IPS DF 19.7 (cell line): ENCODE data around the gene RNF227.

Experiments
- DNase-seq: peaks from one replicate; pipeline ENCODE4 v3.0.0-alpha.2; 2013; ENCODE audit warnings: low read depth, low spot score

Gene RNF227

DNA sequence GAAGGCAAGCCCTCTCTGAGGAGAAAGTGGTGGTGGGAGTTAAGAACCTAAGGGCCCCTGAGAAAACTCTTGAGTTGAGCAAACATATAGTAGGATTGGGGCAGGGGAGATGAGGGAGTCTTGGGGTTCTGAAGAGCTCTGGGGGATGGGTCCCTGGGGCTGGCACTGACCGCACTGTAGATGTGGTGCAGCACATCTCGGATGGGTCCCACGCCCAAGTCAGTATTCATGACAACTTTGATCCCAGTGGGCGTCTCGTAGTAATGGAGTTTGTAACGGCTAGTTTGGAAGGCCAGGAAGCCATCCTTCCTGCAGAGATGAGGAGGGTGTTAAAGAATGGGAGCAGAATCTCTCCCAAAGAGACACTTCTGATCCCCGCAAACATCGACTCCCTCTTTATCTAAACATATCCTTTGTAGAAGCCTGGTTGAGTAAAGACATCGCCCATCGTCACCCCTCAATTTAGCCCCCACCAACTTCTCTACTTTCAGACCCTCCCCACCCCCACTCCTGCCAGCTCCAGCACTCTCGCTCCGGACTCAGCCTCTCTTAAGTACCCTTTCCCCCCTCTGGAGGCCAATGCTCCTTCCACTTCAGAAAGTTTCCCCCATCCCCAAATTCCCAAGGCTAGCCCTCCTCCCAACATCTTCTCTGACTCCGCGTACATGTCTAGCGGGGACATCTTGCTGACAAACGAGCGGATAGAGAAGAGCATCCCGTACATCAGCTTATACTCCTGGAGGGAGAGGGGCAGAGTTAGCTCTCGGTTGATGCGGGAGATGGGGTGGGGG is 14.9 kb upstream of the RNF227 start:
- no peak for DNase-seq

DNA sequence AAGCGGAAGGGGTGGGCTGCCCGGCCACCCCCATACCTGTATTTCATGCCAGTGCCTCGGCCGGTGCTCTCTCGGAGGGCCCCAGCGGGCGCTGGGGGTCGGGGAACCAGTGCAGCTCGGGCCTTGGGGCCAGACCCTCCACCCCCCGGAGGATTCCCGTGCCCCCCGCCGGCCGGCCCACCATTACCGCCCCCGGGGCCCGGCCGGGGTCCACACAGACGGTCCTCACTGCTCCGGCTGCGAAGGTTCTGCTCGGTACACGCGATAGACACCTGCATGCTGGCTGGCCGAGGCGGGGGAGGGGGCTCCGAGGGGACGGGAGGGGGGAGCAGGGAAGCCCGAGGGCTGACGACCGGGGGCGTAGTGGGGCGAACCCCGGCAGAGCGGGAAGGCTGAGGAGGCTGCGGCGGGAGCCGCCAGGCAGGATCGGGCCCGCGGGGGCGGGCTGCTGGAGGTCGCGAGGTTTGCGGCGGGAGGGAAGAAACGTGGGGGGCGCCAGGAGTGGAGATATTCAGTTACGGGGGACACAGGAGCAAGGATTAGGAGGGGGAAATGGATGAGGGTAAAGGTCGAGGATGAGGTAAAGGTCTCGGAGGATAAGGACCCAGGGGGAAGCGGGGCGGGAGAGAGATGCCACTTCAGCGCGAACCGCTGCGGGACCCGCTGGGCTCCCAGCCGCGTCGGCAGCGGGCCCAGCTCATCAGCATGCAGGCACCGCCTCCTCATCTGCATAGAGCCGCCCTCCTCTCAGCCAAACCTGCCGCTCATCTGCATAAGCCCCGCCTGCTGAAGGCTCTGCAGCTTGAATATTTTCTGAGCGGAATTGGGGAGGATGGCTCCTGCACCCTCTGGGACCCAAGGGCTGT is 13.3 kb upstream of the RNF227 start, which contains the start of gene KCNAB3:
Gene KCNAB3 (minus strand): TSS at position 699 of the 866 bp plus-strand sequence. CDS start 421 bp downstream, at position 278.
- DNase-seq = no peak

DNA sequence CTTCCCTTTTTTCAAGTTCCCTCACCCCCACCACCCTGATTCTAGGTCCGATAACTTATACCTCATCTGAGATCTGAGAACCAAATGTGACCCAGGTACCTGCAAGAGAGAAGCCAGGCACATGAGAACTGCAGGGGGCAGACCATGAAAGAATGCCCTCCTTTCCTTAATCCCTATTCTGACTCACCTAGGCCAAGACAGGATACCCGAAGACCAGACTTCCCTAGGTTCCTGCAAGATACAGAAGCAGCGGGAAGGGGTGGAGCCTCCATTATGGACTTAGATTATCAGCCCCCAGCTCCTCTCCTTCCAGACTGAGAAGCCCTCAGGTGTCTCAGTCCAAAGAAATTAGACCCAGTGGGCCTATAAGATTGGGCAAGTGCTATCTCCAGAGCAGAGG is 11.5 kb upstream of the RNF227 start:
- no peak for DNase-seq

DNA sequence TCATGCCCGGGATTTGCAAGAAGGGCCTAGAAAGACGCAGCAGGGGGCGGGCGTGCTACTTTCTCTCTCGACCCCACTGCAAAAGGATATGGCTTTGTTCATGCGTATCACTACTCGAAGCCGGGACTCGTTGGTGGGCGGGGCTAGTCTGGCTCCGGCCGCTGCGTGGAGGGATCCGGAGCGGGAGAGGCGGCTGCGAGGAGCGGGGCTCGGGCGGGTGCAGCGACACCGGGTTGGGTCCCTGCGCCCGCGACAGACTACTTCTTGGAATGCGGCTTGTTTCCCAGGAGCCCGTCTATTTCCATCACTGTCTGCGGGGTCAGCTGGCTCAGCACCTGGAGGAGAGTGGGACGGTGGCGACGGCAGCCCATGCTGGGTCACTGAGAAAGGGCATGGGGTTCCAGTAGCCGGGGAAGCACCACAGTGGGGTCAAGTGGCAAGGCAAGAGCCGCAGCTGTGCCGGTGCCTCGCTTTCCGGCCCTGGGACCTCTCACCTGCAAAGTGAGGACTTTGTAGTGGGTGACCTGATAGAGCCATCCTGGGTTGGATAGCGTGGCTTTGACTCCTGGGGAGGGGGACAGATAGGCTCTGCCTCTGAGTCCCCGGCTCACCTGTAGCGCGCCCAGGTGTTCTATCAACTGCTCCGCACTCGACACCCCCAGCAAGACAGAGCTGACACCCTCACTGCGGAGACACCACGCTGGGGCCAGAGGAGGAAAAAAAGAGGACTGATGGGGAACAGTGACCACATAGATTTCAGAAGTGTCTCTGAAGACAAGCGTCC is 6.9 kb upstream of the RNF227 start:
- DNase-seq = no peak

DNA sequence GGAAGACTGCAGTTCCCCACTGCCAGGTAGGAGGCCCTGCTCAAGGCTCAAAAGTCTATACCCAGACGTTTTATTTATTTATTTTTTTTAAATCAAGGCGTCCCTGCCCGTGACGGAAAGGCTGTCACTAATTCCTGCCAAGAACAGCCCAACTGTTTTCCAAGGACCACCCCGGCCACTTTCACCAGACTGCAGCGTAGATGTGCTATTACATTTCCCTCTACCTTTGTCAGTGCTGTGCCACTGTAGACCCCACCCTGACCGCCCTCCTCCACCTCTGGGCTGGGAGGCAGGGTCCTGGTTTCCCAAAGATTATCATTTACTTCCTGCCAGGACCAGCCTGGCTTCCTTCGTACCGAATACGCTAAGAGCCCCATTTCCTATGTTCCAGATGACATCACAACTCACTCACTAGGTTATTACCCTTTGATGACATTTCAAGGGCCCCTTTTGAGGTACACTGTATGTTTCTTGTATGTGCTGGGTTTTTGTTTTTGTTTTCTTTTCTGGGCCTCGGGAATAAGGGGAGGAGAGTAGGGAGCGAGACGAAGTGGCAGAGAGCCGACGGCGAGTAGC is 6.3 kb upstream of the RNF227 start:
- no peak for DNase-seq

DNA sequence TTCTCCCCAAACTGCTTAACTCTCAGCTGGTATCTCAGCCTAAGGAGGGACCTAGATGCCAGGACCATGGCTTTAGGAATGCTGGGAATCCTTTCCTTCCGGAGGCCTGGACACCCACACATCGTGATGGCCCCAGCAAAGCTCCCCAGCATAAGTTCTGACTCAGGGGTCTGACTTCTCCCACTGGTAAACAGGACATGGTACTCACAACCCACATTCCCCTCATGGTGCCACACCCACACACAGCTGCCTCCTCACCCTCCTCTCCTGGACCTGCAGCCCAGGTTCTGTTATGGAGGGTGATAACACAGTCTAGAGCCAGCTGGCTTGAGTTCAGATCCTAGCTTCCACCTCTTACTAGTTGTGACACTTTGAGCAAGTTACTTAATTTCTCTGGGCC is 719 bp upstream of the RNF227 start:
- no peak for DNase-seq

DNA sequence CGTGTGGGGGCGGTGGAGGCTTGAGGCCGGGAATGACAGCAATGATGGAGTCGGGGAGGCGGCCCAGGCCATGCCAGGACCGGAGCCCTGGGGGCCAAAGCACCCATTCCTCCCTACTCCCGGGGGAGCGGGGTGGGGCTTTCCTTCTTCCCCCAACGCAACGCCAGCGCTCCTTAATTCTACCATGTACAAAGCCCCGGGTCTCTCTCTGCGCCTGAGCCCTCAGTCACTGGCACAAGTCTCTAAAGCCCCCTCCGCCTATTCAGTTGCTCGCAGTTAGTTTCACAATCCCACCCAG is 245 bp upstream of the RNF227 start:
- no peak for DNase-seq

DNA sequence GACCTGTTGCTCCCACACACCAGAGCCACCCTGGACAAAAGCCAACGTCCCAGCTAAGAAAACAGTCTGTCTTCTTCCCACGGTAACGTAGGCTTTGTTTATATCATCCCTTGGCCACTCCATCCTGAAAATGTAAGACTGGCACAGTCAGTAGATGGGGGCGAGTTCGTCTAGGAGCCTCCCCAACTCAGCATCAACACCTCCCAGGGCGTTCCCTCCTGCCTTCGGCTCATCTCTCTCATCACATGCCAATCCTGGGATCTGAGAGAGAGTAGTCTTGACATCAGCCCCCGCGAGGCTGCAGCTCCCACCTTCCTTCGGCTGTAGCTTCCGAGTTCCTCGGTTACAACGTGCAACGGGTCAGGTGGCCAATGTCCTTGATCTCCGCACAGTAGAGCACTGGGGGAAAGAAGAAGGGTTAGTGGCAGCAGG is 894 bp downstream of the RNF227 start:
- DNase-seq = no peak

DNA sequence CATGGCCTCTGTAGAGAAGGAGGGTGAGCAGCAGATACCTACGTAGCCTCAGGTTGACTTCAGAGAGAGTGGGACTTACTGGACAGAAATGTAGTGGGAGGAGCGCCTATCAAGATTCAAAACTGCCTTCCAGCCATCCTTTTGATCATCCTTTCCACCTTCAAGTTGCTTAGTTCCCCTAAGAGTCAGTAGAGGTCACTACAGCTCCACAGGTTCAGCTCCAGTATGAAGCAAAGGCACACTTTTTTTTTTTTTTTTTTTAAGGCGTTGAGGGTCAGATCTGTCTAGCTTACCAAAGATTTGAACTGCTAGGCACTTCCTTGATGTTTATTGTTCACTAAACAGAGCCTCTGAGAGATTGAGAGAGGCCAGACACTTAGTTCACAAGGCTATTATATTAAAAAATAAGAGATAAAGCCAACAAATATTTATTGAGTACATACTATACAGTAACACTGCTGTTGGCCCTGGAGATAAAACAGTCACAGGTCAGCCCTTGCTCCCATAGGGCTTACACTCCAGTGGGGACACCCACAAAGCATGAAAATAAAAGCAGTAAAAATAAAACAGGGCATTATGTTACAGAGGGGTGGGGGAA is 3.1 kb downstream of the RNF227 start:
- no peak for DNase-seq

DNA sequence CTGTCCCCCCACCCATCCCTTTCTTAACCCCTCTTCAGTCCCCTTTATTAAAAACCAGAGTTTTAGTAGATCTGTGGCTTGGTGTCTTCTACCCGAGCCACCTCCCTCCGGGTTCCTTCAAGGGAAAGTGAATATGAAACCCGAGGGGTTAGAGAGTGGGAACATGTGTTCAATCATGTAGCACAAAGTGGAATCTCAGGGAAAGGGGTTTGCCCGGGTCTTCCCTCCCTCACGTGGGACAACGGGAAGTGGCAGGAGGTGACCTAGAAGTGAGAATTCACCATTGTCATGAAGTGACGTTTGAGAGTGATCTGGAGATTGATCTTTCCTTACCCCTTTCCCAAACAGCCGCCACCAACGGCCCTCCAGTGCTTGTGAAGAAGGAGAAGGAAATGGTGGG is 5.0 kb downstream of the RNF227 start:
- no peak for DNase-seq

DNA sequence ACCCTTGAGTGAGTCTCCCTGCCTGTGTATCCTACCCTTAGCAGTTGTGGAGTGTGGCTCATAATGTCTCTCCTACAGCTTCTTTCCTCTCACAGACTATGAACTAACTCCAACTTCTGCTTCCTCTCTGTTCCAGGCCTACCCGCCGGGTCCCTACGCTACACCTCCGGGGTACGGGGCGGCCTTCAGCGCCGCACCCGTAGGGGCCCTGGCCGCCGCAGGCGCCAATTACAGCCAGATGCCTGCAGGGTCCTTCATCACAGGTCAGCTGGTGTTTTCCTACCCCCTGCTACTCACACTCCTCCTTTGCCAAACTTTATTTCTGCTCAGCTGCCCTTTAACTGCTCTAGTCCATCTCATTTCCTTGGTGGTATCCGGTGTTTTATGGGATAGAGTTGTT is 5.4 kb downstream of the RNF227 start:
- DNase-seq = no peak

DNA sequence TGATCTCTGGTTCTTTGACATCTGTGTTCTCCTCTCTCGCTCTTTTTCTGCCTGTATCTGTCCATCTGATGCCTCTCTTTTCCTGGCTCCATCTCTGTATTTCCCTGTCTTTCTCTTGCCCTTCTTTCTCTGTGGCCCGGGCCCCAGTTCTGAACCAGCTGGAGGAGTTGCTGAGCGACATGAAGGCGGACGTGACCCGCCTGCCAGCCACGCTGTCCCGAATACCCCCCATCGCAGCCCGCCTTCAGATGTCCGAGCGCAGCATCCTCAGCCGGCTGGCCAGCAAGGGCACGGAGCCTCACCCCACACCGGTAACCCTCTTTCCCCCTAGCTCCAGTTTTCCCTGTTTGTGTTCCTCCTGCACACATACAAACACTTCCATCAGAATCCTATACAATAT is 5.8 kb downstream of the RNF227 start:
- no peak for DNase-seq

DNA sequence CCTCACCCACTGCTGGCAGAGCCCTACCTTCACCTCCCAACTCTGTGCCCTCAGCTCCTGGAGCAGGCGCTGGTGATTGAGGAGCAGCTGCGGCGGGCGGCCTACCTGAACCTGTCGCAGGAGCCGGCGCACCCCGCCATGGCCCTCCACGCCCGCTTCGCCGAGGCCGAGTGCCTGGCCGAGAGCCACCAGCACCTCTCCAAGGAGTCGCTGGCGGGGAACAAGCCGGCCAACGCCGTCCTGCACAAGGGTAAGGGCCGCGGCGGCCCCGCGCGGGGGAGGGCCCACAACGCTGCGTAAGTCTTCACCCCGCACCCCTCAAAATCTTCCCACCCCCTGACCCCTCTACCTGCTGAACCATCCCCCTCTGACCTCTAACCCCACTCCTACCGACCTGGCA is 7.0 kb downstream of the RNF227 start:
- DNase-seq = no peak

DNA sequence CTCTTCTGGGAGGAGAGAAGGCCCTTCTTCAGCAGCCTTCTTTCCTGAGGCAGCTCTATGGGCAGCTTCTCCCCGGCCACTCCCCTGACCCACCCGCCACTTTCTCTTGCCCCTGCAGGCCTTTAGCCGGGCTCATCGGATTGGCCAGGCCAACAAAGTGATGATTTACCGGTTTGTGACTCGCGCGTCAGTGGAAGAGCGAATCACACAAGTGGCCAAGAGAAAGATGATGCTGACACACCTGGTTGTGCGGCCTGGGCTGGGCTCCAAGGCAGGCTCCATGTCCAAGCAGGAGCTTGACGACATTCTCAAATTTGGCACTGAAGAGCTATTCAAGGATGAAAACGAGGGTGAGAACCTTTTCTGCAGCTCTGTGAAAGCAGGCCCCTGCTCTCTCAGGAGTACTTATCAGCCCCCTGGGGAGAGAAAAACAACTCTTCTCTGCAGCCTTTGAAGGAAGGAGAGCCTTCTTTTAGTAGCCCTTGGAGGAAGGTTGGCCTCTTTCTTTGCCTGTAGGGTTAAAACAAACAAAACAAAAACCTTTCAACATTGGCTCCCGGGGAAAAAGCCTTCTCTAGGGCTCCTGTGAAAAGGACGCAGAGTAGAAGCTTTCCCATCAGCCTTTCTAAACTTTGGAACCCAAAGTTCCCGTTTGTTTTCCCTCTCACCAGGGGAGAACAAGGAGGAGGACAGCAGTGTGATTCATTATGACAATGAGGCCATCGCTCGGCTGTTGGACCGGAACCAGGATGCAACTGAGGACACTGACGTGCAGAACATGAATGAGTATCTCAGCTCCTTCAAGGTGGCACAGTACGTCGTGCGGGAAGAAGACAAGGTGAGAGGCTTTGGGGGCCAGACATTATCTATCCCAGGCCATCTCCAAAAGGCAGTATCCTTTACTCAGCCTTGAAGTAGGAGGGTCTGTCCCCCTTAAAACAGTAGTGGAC is 12.7 kb downstream of the RNF227 start:
- DNase-seq = no peak

DNA sequence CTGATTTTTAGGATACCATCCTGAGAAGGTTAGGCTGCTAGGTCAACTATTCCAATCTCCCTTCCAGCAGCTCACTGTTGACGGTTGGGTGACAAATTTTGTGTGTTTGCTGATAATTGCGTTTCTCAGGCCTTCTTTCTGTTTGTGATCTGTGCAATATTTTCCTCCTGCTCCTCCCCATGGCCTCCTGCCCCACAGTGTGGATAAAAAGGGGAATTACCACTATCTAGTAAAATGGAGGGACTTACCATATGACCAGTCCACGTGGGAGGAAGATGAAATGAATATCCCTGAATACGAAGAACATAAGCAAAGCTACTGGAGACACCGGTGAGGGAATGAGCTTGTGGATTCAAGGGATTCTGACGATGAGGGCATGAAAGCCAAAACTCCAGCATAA is 18.3 kb downstream of the RNF227 start:
- no peak for DNase-seq

DNA sequence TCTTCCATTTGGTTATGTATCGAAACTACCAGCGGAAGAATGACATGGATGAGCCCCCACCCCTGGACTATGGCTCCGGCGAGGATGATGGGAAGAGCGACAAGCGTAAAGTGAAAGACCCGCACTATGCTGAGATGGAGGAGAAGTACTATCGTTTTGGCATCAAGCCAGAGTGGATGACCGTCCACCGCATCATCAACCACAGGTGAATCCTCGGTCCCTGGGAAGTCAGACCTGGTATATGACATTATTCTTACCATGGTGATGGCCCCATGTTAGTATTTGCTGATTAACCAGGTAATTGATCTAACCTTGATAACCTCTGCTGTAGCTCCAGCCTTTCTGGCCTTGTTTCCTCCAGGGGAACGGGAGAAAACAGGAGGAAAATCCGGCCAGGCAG is 19.0 kb downstream of the RNF227 start:
- no peak for DNase-seq

DNA sequence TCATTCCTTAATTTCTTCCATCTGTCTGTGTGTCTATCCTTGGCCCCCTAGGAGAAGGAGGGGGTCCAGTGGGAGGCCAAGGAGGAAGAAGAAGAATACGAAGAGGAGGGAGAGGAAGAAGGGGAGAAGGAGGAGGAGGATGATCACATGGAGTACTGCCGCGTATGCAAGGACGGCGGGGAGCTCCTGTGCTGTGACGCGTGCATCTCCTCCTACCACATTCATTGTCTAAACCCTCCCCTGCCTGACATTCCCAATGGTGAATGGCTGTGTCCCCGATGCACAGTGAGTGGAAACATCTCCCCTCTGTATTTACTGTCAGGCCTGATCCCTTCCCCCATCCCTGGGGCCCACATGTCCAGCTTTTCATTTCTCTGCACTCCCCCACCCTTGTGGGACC is 21.2 kb downstream of the RNF227 start:
- DNase-seq = no peak

DNA sequence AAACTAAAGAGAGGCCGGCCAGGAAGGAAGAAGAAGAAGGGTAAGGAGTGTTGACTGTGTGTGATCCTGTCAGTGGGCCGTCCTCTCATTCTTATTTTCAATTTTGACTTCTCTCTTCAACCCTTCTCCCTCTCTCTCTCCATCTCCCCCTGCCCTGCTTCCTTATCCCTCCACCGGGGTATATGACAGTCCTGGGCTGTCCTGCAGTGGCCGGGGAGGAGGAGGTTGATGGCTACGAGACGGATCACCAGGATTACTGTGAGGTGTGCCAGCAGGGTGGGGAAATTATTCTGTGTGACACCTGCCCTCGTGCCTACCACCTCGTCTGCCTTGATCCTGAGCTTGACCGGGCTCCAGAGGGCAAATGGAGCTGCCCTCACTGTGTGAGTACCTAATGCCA is 21.9 kb downstream of the RNF227 start:
- DNase-seq = no peak

DNA sequence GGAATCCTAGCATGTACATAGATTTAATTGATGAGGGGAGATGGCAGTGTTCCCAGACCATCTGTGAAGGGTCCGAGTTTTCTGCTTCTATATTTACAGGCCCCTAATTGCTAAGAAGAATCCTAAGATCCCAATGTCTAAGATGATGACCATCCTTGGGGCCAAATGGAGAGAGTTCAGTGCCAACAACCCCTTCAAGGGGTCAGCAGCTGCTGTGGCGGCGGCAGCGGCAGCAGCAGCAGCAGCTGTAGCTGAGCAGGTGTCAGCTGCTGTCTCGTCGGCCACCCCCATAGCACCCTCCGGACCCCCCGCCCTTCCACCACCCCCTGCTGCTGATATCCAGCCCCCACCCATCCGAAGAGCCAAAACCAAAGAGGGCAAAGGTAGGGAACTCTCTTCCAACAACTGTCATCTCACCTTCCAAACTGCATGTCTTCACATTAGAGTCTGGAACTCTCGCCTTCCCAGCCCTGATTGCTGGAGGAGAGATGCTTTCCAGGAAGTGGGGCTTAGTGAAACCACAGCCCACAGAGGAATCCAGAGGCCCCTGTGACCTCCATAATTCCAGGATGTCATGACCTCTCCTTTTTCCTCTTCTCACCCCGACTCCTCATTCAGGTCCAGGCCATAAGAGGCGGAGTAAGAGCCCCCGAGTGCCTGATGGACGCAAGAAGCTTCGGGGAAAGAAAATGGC is 22.8 kb downstream of the RNF227 start:
- no peak for DNase-seq
